Activated naive CD8-positive, alpha-beta T cell treated with anti-CD3 and anti-CD28 coated beads, Interleukin-2, amount 50 U/mL, for 24 hours (primary cell): ENCODE results near the gene GNAO1.

Experiments
- ATAC-seq: fragments of 150-1000 bp; cut with Tn5 transposase; one replicate; pipeline ENCODE4 v1.10.0; 2021
- DNase-seq: peaks from one replicate; pipeline ENCODE4 v3.0.0; 2021
- H3K27ac Mint-ChIP-seq: one replicate; pipeline ENCODE4 v1.8.0; 2021; ENCODE audit warnings: mild to moderate bottlenecking, mixed read lengths
- H3K27me3 Mint-ChIP-seq: one replicate; pipeline ENCODE4 v1.8.0; 2021; ENCODE audit warnings: mixed read lengths
- H3K36me3 Mint-ChIP-seq: one replicate; pipeline ENCODE4 v1.8.0; 2021; ENCODE audit warnings: low read depth, mixed read lengths
- H3K4me1 Mint-ChIP-seq: one replicate; pipeline ENCODE4 v1.8.0; 2021; ENCODE audit warnings: mixed read lengths
- H3K4me3 Mint-ChIP-seq: one replicate; pipeline ENCODE4 v1.8.0; 2021; ENCODE audit warnings: mild to moderate bottlenecking, moderate library complexity, mixed read lengths
- H3K9me3 Mint-ChIP-seq: one replicate; pipeline ENCODE4 v1.8.0; 2021; ENCODE audit warnings: mixed read lengths

Gene GNAO1

DNA sequence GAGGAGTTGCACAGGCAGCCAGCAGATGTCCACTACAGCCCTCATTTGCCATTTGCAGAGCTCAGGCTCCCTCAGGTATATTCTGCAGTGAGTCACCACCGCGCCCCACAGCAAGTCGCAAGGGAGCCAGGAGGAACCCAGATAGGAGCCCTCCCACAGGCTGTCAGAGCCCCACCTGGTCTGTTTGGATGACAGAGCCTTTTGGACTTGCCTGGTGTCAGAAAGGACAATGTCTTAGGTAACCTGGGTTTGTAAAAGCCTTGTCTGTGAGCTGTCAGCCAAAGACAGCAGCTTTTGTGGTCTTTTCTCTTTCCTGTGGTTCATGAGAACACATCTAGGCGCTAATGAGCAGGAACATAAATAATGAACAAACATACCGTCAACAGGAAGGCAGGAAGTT, 70.9 kb downstream of the GNAO1 start:
- Mint-ChIP-seq H3K4me1 (peaks cover 23% of the 10 kb centered on the region), H3K9me3 (no peaks in the 10 kb centered on the region), H3K27me3 (peaks cover 2% of the 10 kb centered on the region), H3K27ac (peak overlapping the region; percentile 42), H3K4me3 (no peak overlapping the region), H3K36me3 (no peaks in the 10 kb centered on the region)
- DNase-seq (no peak), ATAC-seq (peak; percentile 66)

DNA sequence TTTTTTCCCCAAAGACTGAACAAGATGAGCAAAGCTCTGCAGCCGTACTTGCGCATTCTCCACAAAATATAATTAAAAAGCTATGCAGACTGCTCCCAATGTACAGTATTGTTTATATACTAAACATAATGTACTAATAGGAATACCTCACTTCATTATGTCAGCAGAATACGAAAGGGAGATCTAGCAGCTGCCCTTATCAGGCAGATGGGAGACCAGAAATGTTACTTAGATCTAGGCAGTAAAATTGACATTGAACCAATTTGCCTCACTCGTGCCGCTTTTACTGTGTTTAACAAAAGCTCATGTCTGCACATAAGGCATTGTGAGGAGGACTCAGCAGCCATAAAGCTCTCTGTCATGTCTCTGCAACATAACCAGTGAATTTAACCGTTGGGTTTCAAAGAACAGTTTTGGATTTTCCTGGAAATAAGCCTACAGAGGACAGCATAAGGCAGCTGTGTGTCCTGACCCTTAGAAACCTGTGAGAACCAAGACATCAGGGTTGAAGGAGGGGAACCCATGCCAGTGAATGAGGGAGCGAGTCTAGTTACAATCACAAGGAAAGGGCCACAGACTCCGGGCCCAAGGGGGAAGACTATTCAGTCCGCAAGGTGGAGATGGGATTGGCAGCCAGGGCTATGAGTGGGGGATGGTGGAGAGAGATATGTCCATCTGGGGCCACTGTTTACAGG, 71.4 kb downstream of the GNAO1 start:
- H3K4me3 Mint-ChIP-seq: no peak overlapping the region
- no peak for ATAC-seq
- no peaks in the 10 kb centered on the region for H3K36me3 Mint-ChIP-seq
- peaks cover 2% of the 10 kb centered on the region for H3K27me3 Mint-ChIP-seq
- peaks cover 23% of the 10 kb centered on the region for H3K4me1 Mint-ChIP-seq
- no peaks in the 10 kb centered on the region for H3K9me3 Mint-ChIP-seq
- no peak overlapping the region for H3K27ac Mint-ChIP-seq
- DNase-seq: no peak

DNA sequence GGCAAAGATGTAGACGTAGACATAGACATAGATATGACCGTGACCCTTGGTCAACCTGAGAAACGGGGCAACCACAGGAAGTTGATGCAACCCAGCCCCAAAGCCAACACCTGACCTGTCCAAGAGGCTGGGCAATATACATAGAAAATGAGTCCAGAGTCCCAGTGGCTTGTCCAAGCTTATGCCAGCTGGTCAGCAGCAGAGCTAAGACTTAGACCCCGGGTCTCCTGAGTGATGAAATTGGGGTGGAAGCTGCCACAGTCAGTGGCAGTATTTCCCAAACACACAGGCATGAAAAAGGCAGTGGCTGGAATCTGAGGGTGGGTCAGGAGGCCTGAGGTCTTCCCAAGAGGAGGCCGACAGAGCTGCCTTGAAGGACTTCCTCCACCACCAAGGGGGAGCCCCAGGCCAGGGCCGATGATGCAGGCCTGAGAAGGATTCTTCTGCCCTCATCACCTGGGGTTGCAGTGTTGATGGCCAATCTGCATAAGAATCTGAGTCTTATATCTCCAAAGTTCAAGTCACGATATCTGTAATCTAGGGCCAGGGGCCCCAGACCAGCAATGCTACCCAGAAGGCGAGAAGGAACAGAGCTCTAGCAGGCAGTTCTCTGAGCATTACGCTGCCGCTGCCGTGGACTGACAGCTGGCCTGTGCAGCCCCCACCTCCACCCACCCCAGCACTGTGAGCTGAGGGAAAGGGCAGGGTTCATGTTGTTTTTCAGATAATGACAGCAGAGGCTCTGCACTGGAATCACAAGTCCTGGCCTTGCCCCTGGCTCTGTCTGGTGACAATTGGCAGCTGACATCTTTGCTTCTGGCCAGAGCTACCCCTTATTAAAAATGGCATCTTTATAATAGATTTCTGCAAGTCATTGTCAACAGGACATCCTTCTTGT, 72.7 kb downstream of the GNAO1 start:
- DNase-seq (no peak), ATAC-seq (no peak)
- Mint-ChIP-seq H3K27ac (no peak overlapping the region), H3K4me1 (peaks cover 23% of the 10 kb centered on the region), H3K27me3 (peaks cover 2% of the 10 kb centered on the region), H3K4me3 (no peak overlapping the region), H3K36me3 (no peaks in the 10 kb centered on the region), H3K9me3 (no peaks in the 10 kb centered on the region)

DNA sequence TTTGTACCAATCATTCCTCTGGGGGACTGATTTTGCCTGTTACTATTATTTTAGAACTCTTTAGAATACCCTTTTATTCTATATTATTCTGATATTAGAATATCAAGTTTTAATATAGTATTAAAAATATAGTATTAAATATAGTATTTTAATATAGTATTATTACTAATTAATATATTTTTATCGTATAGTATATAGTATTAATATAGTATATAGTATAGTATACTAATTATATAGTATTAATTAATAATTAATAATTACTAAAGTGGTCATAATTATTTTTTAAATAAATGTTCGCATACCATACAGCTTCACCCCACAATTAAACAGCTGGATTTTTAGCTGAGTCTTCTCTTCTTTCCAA, 73.3 kb downstream of the GNAO1 start:
- Mint-ChIP-seq H3K4me1 (peaks cover 23% of the 10 kb centered on the region), H3K36me3 (no peaks in the 10 kb centered on the region), H3K9me3 (no peaks in the 10 kb centered on the region), H3K4me3 (no peak overlapping the region), H3K27ac (no peak overlapping the region), H3K27me3 (peaks cover 2% of the 10 kb centered on the region)
- DNase-seq (no peak), ATAC-seq (no peak)

DNA sequence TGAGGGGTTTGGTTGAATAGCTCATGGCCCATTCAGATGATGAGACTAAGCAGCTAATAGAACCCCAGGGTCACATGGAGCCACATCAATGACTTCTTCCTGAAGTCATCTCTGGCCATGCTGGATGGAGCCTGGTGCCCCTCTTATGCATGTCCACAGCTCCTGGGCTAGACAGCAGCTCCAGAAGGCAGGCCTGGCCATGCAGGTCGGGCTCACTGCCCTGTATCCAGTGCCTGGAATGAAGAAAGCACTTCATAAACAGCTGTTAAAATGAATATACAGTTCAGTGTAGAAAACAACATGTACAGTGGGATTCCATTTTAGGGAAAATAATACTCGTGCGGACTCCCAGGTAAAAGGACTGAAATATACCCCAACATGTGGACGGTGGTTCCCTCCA, 73.9 kb downstream of the GNAO1 start:
- Mint-ChIP-seq H3K4me3 (no peak overlapping the region), H3K27ac (no peak overlapping the region), H3K4me1 (peaks cover 23% of the 10 kb centered on the region), H3K27me3 (peaks cover 2% of the 10 kb centered on the region), H3K36me3 (no peaks in the 10 kb centered on the region), H3K9me3 (no peaks in the 10 kb centered on the region)
- no peak for DNase-seq
- no peak for ATAC-seq

DNA sequence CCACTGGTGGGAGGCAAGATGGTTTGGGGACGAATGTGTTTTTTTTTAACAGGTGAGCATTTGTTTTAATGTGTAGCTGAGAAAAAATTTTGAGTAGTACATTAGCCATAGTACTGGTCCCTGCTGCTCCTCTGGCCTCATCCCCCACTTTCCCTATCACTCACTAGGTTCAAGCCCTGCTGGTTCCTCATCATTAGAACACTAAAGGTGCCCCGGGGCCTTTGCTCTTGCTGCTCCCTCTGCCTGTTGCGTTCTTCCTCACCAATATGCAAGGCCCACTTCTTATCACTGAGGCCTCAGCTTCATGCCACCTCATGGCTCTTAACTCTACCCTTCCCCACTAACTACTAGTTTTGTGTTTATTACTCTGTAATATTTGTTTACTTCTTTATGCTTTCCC, 74.5 kb downstream of the GNAO1 start:
- Mint-ChIP-seq H3K4me1 (peaks cover 23% of the 10 kb centered on the region), H3K27me3 (peaks cover 2% of the 10 kb centered on the region), H3K4me3 (no peak overlapping the region)

DNA sequence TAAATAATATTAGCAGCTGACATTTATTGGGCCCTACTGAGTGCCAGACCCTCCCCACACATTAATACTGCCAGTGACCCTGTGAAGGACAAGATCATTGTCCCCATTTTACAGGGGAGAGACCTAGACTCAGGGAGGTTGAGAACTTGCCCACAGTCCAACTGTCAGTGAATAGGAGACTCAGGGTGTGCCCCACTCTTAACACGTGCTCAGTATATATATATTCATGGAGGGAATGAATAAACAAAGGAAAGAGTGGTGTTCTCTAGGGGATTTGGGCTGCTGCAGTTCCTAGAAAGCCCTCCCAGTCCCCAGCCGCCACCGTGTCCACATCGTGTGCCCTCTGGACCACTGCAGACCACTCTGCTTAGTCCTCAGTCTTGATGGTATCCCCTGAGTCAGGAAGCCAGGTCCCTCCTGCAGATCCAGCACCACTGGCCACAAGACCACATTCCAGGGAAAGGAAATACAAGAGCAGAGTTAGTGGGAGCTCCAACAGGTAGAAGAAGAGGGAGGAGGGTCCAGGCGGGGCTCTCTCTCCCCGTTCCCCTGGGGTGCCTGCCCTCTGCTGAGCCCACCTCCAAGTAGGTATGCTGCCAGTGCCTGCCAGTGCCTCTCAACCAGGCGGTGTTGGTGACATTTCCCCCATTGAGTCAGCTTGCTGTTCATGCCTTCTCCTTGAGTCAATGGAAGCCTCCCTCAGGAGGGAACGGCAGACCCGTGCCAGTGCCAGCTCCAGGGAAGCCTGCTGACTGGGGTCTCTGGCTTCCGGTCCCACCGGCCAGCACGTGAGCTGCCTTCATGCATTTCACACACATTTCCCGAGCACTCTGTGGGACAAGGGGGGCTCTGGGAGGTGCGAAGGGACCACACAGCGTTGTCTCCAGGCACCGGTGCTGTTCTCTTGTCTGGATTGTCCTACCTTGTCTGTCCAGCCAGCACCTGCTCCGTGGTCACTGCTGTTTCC, 75.6 kb downstream of the GNAO1 start:
- DNase-seq: no peak
- H3K27me3 Mint-ChIP-seq: peaks cover 2% of the 10 kb centered on the region
- no peak for ATAC-seq
- H3K4me3 Mint-ChIP-seq: no peak overlapping the region
- no peaks in the 10 kb centered on the region for H3K9me3 Mint-ChIP-seq
- no peak overlapping the region for H3K27ac Mint-ChIP-seq
- peaks cover 17% of the 10 kb centered on the region for H3K4me1 Mint-ChIP-seq
- H3K36me3 Mint-ChIP-seq: no peaks in the 10 kb centered on the region

More for the DNA sequence above, 74.5 kb downstream of the GNAO1 start:
- ATAC-seq (no peak), DNase-seq (no peak)
- Mint-ChIP-seq H3K36me3 (no peaks in the 10 kb centered on the region), H3K27ac (no peak overlapping the region), H3K9me3 (no peaks in the 10 kb centered on the region)

DNA sequence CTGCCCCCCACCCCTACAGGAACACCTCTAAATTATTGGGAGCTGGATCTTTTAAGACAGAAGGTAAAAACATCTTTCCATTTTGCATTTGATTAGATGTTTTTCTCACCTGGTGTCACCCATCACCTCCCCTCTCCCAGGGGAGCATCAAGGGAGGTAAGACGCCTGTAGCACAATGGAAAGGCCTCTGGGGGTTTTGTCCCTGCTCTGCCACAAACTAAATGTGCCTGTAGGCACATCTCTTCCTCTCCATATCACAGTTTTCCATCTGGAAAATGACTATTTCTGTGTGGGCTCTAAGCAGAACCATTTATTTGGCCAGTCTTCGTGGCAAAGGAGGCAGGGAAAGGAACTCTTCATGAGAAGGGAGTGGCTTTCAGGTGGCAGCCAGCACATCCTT, 76.6 kb downstream of the GNAO1 start:
- Mint-ChIP-seq H3K4me1 (peaks cover 7% of the 10 kb centered on the region), H3K9me3 (no peaks in the 10 kb centered on the region), H3K27me3 (no peaks in the 10 kb centered on the region), H3K36me3 (no peaks in the 10 kb centered on the region), H3K27ac (no peak overlapping the region), H3K4me3 (no peak overlapping the region)
- no peak for DNase-seq
- ATAC-seq: no peak

DNA sequence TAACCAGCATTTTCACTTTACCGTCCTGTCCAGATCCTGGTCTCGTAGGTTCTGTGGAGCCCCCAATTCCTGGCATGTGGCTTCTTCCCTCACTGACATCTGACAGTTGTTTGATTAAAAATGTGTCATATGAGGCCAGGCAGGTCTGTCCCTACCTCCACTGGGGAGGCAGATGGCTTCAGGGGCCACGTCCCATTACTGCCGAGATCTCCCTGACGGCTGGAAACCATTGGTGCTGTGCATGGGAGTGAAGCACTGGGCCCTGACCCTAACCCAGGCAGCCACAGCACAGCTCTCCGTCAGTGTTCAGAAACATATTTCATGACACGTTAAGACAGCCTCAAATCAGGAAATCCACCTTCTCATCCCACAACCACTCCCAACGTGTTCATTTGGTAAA, 77.5 kb downstream of the GNAO1 start:
- Mint-ChIP-seq H3K9me3 (no peaks in the 10 kb centered on the region), H3K4me3 (no peak overlapping the region), H3K27me3 (no peaks in the 10 kb centered on the region), H3K4me1 (no peaks in the 10 kb centered on the region), H3K36me3 (no peaks in the 10 kb centered on the region), H3K27ac (no peak overlapping the region)
- ATAC-seq: no peak
- no peak for DNase-seq

DNA sequence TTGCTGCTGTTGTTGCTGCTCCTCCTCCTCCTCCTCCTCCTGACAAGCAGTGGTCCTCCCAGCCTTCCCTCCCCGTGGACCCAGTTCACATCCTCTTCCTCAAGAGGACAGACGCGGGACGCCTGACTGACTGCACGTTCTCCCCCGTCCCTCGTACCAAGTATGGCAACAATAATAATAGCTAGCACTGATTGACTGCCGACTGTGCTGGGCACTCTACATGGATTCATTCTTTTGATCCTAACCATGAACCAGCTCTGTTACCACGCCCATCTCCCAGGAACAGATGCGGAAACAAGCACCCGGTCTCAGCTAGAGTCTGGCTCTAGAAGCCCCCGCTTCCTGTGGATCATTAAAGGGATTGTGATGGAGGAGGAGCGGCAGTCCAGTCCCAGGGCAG, 78.0 kb downstream of the GNAO1 start:
- no peak overlapping the region for H3K27ac Mint-ChIP-seq
- DNase-seq: no peak
- H3K36me3 Mint-ChIP-seq: no peaks in the 10 kb centered on the region
- no peaks in the 10 kb centered on the region for H3K4me1 Mint-ChIP-seq
- H3K9me3 Mint-ChIP-seq: no peaks in the 10 kb centered on the region
- H3K4me3 Mint-ChIP-seq: no peak overlapping the region
- no peaks in the 10 kb centered on the region for H3K27me3 Mint-ChIP-seq
- no peak for ATAC-seq

DNA sequence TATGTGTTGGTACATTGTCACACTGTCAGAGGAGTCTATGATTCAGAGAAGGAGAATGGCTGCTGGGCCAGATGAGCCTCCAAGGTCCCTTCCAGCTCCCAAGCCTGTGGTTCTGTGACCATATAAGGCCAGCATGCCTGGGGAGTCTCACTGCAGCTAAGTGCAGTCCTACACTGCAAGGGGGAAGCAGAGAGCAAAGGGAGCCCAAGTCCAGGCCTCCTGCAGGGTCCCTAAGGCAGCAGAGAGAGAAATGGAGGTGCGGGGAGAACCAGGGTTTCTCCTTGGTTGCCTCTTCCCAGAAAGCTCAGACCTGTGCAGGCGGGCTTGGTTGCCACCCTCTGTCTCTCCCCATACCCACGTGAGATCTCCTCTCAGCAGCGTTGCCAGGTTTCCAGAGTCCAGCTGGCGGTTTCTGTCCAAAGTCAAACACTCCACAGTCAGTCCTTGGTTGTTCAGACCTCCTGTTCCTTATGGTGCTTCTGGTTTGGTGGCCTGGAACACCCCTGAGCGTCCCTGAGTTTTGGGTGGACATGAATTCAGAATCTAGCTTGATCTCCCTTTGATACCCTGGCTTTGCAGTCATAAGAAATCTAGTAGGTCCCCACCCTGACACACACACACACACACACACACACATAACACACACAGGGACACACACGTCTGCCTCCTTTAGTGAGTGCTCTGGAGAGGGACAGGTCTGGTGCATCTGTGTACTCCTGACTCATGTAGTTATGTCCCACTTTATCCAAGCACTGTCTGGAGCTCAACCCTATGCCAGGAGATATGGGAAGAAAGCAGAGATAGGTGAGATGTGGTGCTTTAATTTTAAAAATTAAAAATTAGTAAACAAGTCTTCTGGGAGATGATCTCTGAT, 78.8 kb downstream of the GNAO1 start:
- Mint-ChIP-seq H3K4me3 (no peak overlapping the region), H3K4me1 (no peaks in the 10 kb centered on the region), H3K27me3 (peaks cover 7% of the 10 kb centered on the region), H3K36me3 (no peaks in the 10 kb centered on the region), H3K27ac (no peak overlapping the region), H3K9me3 (no peaks in the 10 kb centered on the region)
- DNase-seq (no peak), ATAC-seq (no peak)

DNA sequence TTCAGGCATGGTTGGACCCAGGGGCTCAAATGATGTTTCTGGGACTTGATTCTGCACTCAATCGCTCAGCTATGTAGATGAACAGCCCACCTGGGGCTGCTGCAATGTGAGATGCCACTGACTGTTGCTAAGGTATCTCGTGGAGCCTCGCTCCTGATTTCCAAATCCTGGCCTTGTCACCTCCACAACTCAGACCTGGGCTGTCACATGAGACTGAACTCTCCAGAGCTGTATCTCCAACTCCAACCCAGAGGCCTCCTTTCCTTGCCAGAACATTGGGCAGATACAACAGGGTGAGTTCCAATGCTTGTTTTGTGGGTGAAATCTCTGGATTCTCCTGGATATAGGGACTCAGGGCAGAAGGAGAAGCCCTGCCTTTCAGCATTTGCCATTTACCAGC, 79.5 kb downstream of the GNAO1 start:
- Mint-ChIP-seq H3K9me3 (no peaks in the 10 kb centered on the region), H3K27ac (no peak overlapping the region), H3K27me3 (peaks cover 9% of the 10 kb centered on the region), H3K36me3 (no peaks in the 10 kb centered on the region), H3K4me3 (no peak overlapping the region), H3K4me1 (no peaks in the 10 kb centered on the region)
- ATAC-seq: no peak
- DNase-seq: no peak

GRCh38 chr16:56272583-56272894, 81.2 kb downstream of the GNAO1 start:
- Mint-ChIP-seq H3K27me3 (peaks cover 9% of the 10 kb centered on the region), H3K4me1 (no peaks in the 10 kb centered on the region), H3K9me3 (no peaks in the 10 kb centered on the region), H3K27ac (no peak overlapping the region), H3K36me3 (no peaks in the 10 kb centered on the region), H3K4me3 (no peak overlapping the region)
- DNase-seq: no peak
- ATAC-seq: no peak

DNA sequence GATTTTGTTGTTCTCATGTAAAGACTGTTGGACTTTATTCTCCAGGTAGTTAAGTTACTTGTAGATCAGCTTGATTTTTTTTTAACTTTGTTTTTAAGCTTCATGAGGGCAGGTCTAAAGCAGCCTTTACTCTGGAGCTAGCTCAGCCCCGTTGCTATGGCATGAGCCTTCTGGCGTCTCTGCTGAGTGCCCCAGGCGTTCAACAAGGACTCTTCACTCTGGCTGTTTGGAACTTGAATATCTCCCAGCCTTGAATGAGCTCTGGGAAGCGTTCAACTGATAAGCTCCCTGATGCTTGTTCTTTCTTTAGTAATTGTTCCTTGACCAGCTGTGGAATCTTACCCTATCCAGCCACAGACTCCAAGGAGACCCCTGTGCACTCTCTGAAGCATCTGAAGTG, 82.3 kb downstream of the GNAO1 start:
- Mint-ChIP-seq H3K4me3 (no peak overlapping the region), H3K4me1 (peaks cover 2% of the 10 kb centered on the region), H3K9me3 (no peaks in the 10 kb centered on the region), H3K27ac (no peak overlapping the region), H3K36me3 (no peaks in the 10 kb centered on the region), H3K27me3 (peaks cover 9% of the 10 kb centered on the region)
- DNase-seq (no peak), ATAC-seq (no peak)
